SK-N-SH (cell line): ENCODE data around the gene DDIT4. TPM values are rescaled to one million over a fixed set of nuclear protein-coding genes. Genes with fewer than 3 reads are reported as not detected.
"Not testable (repeated sequence)": the region's sequence is repeated elsewhere in the genome, so short reads cannot be mapped to it uniquely, and the experiment has no call there.

Experiments used
- CTCF ChIA-PET: fragments of 300-600, 350-600 bp; formaldehyde crosslinking; extraction: SDS; loops from one replicate; lab custom pipeline; 2021; lab: Yijun Ruan, JAX
- POLR2A ChIA-PET: fragments of 350-600 bp; sonication (Branson Sonifier 250); formaldehyde crosslinking; extraction: SDS; loops from one replicate; lab custom pipeline; 2020; ENCODE audit warnings: antibody characterized with exemption, inconsistent platforms; lab: Yijun Ruan, JAX
- DNase-seq: peaks from one replicate; pipeline ENCODE4 v3.0.0; 2012
- H2AFZ ChIP-seq: fragments of 200-600 bp; sonication (generic); 2 replicates; pipeline ENCODE4 v1.8.1; 2016; ENCODE audit warnings: antibody characterized with exemption, mild to moderate bottlenecking, low read depth
- H3F3A ChIP-seq: fragments of 200-600 bp; sonication (generic); replicated peaks from 2 replicates; pipeline ENCODE3; 2016; ENCODE audit warnings: antibody characterized with exemption, mild to moderate bottlenecking; ENCODE audit not compliant: insufficient read depth
- H3K27ac ChIP-seq, 2 experiments: fragments of 200-500 bp in 1 of 2; fragments of 200-600 bp in 1 of 2; sonication (Bioruptor generic) in 1 of 2; sonication (generic), shearing (Covaris generic) in 1 of 2; 2 replicates each; pipeline versions ENCODE4 v1.5.1 to v1.6.1; 2014 to 2016; ENCODE audit warnings: low read depth in 2 of 2, inconsistent platforms in 1 of 2, low read length in 1 of 2, mild to moderate bottlenecking in 1 of 2, mixed read lengths in 1 of 2
- H3K27me3 ChIP-seq: fragments of 200-600 bp; sonication (generic), shearing (Covaris generic); 2 replicates; pipeline ENCODE4 v1.6.1; 2016; ENCODE audit warnings: mixed run types; ENCODE audit not compliant: insufficient read depth
- H3K36me3 ChIP-seq, 2 experiments: fragments of 200-500 bp in 1 of 2; fragments of 200-600 bp in 1 of 2; sonication (Bioruptor generic) in 1 of 2; sonication (generic) in 1 of 2; replicated peaks in 1 of 2; 2 replicates each; pipeline versions ENCODE3 to v1.5.1; 2014 to 2016; ENCODE audit warnings: low read length in 1 of 2, mild to moderate bottlenecking in 1 of 2; ENCODE audit not compliant: insufficient read depth in 2 of 2, control insufficient read depth in 1 of 2
- H3K4me1 ChIP-seq, 2 experiments: fragments of 200-500 bp in 1 of 2; fragments of 200-600 bp in 1 of 2; sonication (Bioruptor generic) in 1 of 2; sonication (generic), shearing (Covaris generic) in 1 of 2; 2 replicates each; pipeline versions ENCODE4 v1.5.1 to v1.6.1; 2014 to 2016; ENCODE audit warnings: low read depth in 1 of 2, low read length in 1 of 2, mixed run types in 1 of 2; ENCODE audit not compliant: insufficient read depth in 2 of 2, control insufficient read depth in 1 of 2
- H3K4me2 ChIP-seq: fragments of 200-600 bp; sonication (generic), shearing (Covaris generic); 2 replicates; pipeline ENCODE4 v1.6.1; 2017; ENCODE audit warnings: mixed run types
- H3K4me3 ChIP-seq, 2 experiments: fragments of 200-500 bp in 1 of 2; fragments of 200-600 bp in 1 of 2; sonication (Bioruptor generic) in 1 of 2; sonication (generic), shearing (Covaris generic) in 1 of 2; 2 replicates each; pipeline versions ENCODE4 v1.5.1 to v1.8.1; 2014 to 2016; ENCODE audit warnings: low read depth in 2 of 2, inconsistent platforms in 1 of 2, low read length in 1 of 2, mild to moderate bottlenecking in 1 of 2, mixed read lengths in 1 of 2, moderate library complexity in 1 of 2
- H3K79me2 ChIP-seq: fragments of 200-600 bp; sonication (generic); 2 replicates; pipeline ENCODE4 v1.8.1; 2017; ENCODE audit warnings: mild to moderate bottlenecking; ENCODE audit not compliant: insufficient read depth
- H3K9ac ChIP-seq: fragments of 200-600 bp; sonication (generic); 2 replicates; pipeline ENCODE4 v1.6.1; 2017; ENCODE audit warnings: mixed run types
- H3K9me2 ChIP-seq: fragments of 200-600 bp; sonication (generic); 2 replicates; pipeline ENCODE4 v1.6.1; 2017; ENCODE audit warnings: mixed run types
- H3K9me3 ChIP-seq: fragments of 200-600 bp; sonication (generic); 2 replicates; pipeline ENCODE4 v1.6.1; 2017; ENCODE audit warnings: mixed run types, mild to moderate bottlenecking, moderate library complexity
- H4K20me1 ChIP-seq: fragments of 200-600 bp; sonication (generic); 2 replicates; pipeline ENCODE4 v1.6.1; 2017; ENCODE audit warnings: mild to moderate bottlenecking, mixed run types; ENCODE audit not compliant: insufficient read depth
- CTCF ChIP-seq: fragments of 200-600 bp; sonication (generic); IDR thresholded peaks from 2 replicates; pipeline ENCODE4 v1.6.1; 2017; ENCODE audit warnings: antibody characterized with exemption, mild to moderate bottlenecking, moderate library complexity
- GABPA ChIP-seq: IDR thresholded peaks from 2 replicates; pipeline ENCODE4 v1.4.0; 2012; ENCODE audit warnings: low read depth, mild to moderate bottlenecking
- JUND ChIP-seq: IDR thresholded peaks from 2 replicates; pipeline ENCODE4 v1.4.0; 2012
- POLR2AphosphoS5 ChIP-seq: IDR thresholded peaks from 2 replicates; pipeline ENCODE4 v1.6.1; 2012; ENCODE audit warnings: low read depth, low read length
- RCOR1 ChIP-seq: fragments of 150-350 bp; IDR thresholded peaks from 2 replicates; pipeline ENCODE4 v1.6.1; 2017; ENCODE audit warnings: antibody characterized with exemption, low read length
- REST ChIP-seq: IDR thresholded peaks from 2 replicates; pipeline ENCODE4 v1.6.1; 2012; ENCODE audit warnings: mild to moderate bottlenecking, low read depth, low read length, moderate library complexity
- RFX5 ChIP-seq: IDR thresholded peaks from 2 replicates; pipeline ENCODE4 v1.6.1; 2012; ENCODE audit warnings: mild to moderate bottlenecking, improper control_type of control experiment, low read length
- SIN3A ChIP-seq: IDR thresholded peaks from 2 replicates; pipeline ENCODE4 v1.6.1; 2012; ENCODE audit warnings: low read depth, mild to moderate bottlenecking, low read length, moderate library complexity, borderline replicate concordance
- SMC3 ChIP-seq: IDR thresholded peaks from 2 replicates; pipeline ENCODE4 v1.6.1; 2012; ENCODE audit warnings: low read depth, low read length, improper control_type of control experiment
- WGBS: methylation state at CpG from one replicate; pipeline ENCODE4 v1.1.6; 2017; ENCODE audit warnings: low lambda C conversion rate; 5-methylcytosine and 5-hydroxymethylcytosine counted together
- polyA plus RNA-seq, 3 experiments: library from polyadenylated mRNA; depleted of rRNA; stranded (reverse); fragments of >200 nt; gene quantifications; 2 replicates each; pipeline ENCODE4 v1.2.3, GENCODE V29; 2012

The DDIT4 gene
- polyA plus RNA-seq, 1 of the 3 experiments (the other 2 are of a cell fraction): 24.9 TPM

GRCh38 chr10:72273410-72274212, at the start of gene DDIT4 (continued):
- peak; percentile 44; the same call in 1 of the 2 replicates for TF ChIP-seq REST
- TF ChIP-seq RFX5: peak; percentile 97
- TF ChIP-seq GABPA: no peak
- TF ChIP-seq JUND: no peak
- no peak for TF ChIP-seq CTCF
- TF ChIP-seq POLR2AphosphoS5: peak; percentile 100
- TF ChIP-seq RCOR1: no peak
- peak; percentile 90 for TF ChIP-seq SIN3A
- peak; percentile 40; the same call in 1 of the 2 replicates for TF ChIP-seq SMC3

- not testable (repeated sequence) for H3K4me1 ChIP-seq, H4K20me1 ChIP-seq, H3K4me3 ChIP-seq, H3K27ac ChIP-seq, H3K9ac ChIP-seq, H3K4me2 ChIP-seq, H3K9me2 ChIP-seq, H3K9me3 ChIP-seq, H3F3A ChIP-seq, H2AFZ ChIP-seq, DNase-seq, H3K27me3 ChIP-seq
- Histone ChIP-seq H3K79me2 (peaks cover 25% of the 10 kb centered on the region), H3K36me3 (peaks cover 3 to 11% of the 10 kb centered on the region in 2 experiments)
- ChIA-PET POLR2A (interaction anchor here (0.8 to 1.0 kb wide), 2 partner anchors 49 to 51 kb away, joined by 3 to 8 read pairs; partner anchors contain the start of gene DDIT4), CTCF (interaction anchor here (0.8 to 5.5 kb wide), 14 partner anchors 51 to 328 kb away, joined by 3 to 37 read pairs (median 4); no protein-coding TSS in a partner anchor)
- 95% methylated on average over 6 of the region's 6 CpGs for WGBS
Observed at GRCh38 chr10:72224191-72224590, 49.5 kb upstream of the DDIT4 start.
